NB4 (cell line): ENCODE measurements around the gene TBC1D22A.

ENCODE experiments used
- CTCF ChIP-seq: IDR thresholded peaks from one replicate; pipeline ENCODE4 v1.5.1; 2012; ENCODE audit warnings: low read depth, low read length
- POLR2A ChIP-seq: IDR thresholded peaks from 2 replicates; pipeline ENCODE4 v1.6.1; 2011; ENCODE audit warnings: mild to moderate bottlenecking; ENCODE audit not compliant: insufficient read length; ENCODE audit errors: extremely low read depth

- TF ChIP-seq POLR2A: no peak
- no peak for TF ChIP-seq CTCF
Observed at GRCh38 chr22:47124961-47125360, 362.5 kb downstream of the TBC1D22A start.
